HG03571 (cell line): Measurements from ENCODE around the gene DACT3.

Experiments used
- ATAC-seq: cut with Tn5 transposase; IDR thresholded peaks from one replicate; pipeline ENCODE4 v1.9.1; 2021; ENCODE audit not compliant: unreplicated experiment

The DACT3 gene

DNA sequence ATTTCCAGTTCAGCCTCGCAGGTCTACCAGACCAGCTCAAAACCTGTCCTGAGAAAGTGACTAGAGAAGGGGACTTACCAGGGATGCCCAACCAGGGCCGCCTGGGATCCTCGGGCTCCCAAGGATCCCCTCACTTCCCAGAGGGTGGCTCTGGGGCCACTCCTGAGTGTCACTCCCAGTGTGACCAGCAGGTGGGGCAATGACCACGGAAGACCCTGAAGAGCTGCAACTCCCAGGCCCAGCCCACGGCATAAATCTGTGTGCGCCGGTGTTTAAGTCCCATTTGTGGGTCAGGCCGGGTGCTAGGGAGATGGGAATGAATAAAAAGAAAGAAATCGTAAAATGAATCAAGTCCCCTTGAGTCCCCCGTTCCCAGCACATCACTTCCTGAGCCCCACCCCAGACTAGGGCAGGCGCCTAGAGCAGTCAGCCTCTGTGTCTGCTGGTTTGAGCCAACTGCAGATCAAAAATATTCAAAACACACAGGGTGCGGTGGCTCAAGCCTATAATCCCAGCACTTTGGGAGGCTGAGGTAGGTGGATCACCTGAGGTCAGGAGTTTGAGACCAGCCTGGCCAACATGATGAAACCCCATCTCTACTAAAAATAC lies 46.8 kb downstream of the DACT3 start:
- ATAC-seq, result no peak

DNA sequence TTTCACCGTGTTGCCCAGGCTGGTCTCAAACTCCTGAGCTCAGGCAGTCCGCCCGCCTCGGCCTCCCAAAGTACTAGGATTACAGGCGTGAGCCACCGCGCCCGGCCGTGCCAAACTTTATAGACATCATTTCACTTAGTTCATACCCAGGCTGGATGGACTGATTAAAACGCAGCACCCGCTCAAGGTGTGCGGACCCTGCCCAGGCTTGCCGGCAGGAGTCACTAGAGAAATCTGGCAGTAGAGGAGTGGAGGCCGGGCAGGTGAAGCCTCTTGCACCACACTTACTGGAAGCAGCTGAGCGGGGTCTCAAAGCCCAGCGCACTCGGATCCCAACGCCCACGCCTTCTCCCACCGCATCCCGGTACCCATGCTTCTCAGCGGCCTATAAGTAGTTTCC lies 47.5 kb downstream of the DACT3 start:
- no peak for ATAC-seq

DNA sequence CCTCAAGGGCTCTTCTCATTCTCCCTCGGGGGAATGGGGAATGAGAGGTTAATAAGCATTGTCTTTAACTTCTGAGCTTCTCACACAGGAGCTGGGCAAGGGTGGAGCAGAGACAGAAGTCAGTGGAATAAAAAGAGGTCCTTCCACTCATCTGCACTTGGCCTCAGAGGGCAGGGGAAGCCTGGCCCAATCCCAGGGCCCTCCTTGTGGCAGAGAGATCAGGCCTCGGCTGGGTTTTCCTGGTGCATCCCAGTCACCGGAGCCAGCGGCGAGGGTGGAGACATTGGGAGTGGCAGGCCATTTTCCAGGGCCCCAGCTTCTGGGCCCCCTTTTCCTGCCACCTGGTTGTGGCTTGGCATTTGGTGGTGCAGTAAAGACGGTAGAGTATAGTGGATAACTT lies 49.2 kb downstream of the DACT3 start:
- ATAC-seq, result no peak

DNA sequence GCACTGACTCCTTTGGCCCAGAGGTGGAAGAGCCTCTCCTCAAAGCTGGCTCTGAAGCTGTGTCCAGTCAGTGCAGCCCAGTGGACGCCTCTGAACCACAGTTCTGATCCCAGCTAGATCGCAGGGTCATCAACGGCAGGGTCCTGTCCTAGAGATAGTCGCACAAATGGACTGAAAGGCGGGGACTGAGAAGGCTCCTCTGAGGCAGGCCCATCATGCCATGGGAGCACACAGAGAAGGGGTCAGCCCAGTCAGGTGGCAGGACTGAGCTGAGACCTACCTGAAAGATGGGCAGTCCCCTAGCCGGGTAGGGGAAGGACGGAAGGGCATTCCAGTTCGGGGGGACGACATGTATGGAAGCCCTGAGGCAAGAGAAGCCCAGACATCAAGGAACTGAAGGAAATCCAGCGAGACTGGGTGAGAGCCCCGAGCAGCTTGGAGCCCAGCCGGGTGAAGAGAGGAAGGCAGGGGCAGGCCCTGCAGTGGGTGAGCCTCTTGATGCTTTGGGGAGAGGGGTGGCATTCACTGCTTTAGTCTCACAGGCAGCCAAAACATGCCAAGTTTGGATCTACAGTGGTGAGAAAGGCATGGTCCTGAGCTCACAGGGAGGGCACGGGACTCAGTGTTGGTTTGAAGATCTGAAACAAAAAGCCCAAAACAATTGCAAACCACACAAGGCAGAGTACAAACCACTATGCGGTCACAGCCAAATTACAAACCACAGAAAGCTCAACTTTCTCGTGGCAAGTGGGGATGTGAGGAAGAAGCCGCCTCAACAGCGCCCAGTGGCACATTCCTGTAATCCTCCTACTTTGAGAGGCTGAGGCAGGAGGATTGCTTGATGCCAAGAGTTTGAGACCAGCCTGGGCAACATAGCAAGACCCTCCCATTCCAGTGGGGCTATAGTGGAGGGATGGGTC lies 49.9 kb downstream of the DACT3 start:
- ATAC-seq, result no peak

DNA sequence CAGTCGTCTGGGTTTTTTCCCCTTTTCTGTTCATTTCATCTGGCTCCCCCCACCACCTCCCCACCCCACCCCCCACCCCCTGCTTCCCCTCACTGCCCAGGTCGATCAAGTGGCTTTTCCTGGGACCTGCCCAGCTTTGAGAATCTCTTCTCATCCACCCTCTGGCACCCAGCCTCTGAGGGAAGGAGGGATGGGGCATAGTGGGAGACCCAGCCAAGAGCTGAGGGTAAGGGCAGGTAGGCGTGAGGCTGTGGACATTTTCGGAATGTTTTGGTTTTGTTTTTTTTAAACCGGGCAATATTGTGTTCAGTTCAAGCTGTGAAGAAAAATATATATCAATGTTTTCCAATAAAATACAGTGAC lies 50.6 kb downstream of the DACT3 start:
- ATAC-seq, result no peak

DNA sequence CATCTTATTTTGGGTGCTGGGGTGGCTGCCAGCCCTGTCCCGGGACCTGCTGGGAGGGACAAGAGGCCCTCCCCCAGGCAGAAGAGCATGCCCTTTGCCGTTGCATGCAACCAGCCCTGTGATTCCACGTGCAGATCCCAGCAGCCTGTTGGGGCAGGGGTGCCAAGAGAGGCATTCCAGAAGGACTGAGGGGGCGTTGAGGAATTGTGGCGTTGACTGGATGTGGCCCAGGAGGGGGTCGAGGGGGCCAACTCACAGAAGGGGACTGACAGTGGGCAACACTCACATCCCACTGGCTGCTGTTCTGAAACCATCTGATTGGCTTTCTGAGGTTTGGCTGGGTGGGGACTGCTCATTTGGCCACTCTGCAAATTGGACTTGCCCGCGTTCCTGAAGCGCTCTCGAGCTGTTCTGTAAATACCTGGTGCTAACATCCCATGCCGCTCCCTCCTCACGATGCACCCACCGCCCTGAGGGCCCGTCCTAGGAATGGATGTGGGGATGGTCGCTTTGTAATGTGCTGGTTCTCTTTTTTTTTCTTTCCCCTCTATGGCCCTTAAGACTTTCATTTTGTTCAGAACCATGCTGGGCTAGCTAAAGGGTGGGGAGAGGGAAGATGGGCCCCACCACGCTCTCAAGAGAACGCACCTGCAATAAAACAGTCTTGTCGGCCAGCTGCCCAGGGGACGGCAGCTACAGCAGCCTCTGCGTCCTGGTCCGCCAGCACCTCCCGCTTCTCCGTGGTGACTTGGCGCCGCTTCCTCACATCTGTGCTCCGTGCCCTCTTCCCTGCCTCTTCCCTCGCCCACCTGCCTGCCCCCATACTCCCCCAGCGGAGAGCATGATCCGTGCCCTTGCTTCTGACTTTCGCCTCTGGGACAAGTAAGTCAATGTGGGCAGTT lies 51.2 kb downstream of the DACT3 start:
- ATAC-seq, result no peak

DNA sequence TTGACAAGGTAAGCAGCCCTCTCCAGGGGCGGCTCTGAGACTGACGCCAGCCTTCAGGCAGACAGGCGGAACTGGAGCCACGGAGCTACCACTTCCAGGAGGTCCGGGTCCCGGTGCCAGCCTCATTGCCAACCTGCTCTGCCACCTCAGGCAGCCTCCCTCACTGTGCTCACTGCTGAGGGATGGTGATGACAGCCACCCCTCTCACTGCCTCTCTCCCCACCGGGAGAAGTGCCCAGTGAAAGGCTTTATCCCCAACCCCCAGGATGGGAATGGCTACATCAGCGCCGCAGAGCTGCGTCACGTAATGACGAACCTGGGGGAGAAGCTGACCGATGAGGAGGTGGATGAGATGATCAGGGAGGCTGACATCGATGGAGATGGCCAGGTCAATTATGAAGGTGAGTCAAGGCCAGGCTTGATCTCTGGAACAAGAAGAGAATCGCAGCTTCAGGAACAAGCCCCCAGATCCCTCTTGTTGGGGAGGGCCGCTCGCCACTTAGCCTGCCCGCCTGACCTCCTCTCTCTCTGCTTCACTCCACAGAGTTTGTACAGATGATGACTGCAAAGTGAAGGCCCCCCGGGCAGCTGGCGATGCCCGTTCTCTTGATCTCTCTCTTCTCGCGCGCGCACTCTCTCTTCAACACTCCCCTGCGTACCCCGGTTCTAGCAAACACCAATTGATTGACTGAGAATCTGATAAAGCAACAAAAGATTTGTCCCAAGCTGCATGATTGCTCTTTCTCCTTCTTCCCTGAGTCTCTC lies 52.2 kb downstream of the DACT3 start:
- no peak for ATAC-seq

DNA sequence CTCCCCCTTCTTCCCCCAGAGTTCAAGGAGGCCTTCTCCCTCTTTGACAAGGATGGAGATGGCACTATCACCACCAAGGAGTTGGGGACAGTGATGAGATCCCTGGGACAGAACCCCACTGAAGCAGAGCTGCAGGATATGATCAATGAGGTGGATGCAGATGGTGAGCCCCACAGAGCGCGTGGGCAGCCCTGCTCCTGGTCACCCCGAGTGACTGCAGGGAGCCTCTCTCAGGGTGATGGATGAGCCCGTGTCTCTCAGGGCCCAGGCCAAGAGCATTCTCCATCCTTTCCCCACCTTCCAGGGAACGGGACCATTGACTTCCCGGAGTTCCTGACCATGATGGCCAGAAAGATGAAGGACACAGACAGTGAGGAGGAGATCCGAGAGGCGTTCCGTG lies 52.8 kb downstream of the DACT3 start:
- no peak for ATAC-seq

DNA sequence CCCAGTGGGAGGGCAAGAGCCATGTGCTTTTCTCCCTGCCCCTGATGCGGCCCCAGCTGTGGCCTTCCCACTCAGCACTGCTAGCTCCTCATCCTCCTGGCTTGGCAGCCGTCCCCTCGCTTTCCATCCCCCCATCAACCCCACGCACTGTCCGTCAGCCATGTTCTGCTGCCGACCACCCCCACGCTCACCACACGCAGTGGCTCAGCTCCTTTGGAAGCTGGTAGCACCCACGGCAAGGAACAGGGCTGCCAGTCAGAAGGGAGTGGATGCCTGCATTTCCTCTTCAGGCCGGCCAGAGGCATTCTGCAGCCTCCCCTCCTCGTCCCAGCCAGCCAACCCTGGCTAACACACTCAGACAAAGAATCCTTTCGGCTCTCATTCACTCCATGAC lies 53.5 kb downstream of the DACT3 start:
- no peak for ATAC-seq

DNA sequence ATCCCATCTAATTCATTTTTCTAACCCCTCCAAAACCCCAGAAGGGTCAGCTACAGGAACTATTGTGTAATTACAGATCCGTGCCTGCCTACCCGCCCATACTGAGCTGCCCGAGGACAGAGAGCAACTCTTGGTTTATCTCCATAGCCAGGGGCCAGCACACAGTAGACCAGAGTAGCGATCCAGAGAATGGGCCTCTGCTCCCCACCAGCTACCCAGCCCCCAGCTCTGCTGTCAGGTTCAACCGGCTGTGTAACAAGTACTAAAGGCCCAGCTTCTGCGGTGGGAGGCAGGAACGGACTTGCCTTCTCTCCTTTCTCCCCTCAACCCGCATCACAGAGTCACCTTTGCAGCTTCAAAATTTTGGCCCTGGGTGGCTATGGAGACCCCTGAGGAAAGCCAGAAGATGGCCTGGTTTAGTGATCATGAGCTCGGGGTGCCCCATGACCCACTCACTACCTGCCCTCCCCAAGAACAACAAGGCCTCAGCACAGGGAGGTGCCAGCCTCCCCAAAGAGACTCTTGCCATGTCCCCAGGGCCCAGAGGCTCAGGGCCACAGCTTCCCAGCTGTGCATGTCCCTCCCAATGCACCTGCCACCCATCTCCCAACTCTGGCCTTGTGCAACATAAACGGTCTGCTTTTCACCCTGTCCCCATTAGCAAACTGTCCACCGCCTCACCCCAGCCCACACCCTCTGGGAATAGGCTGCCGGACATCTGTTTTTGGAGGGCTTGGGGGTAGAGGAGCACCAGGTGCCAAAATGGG lies 54.1 kb downstream of the DACT3 start:
- ATAC-seq, result no peak

DNA sequence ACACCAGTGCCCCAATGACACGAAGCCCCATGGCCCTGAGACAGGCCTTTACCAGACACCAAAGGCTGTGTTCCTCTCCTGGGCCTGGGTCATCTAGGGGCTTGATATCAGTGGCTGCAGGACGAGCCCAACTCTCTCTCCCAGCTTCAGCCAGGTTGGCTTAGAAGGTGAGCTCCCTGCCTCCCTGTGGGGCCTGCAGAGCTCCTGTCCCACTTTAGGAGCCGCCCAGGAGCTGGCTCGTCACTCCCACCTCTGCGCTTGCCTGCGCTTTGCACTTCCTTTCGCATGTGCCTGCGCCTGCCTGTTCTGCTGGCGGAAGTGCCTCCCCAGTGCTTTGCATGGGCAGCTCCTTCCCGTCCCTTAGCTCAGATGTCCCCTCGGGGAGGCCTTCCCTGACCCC lies 55.0 kb downstream of the DACT3 start:
- ATAC-seq, result no peak

DNA sequence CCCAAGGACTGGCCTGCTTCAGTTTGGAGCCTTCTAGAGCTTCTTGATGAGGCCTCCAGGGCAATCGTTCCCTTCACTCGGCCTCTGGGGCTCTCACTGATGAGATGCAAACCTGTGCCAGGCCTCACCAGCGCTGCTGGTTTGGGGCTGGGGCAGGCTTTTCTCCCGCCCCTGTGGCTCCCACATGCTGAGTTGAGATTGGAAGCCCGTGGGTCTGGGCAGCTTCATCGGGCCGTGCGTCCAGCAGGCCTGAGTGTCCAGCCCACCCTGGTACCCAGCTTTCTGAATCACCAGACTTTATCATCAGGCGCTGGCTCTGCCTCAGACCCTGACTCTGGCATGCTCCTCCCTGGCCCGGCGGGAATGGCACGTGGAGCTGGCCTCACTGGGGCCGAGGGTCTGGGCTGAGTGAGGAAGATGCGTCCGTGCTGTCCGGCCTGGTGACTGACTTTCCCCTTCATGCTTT lies 55.6 kb downstream of the DACT3 start:
- no peak for ATAC-seq

DNA sequence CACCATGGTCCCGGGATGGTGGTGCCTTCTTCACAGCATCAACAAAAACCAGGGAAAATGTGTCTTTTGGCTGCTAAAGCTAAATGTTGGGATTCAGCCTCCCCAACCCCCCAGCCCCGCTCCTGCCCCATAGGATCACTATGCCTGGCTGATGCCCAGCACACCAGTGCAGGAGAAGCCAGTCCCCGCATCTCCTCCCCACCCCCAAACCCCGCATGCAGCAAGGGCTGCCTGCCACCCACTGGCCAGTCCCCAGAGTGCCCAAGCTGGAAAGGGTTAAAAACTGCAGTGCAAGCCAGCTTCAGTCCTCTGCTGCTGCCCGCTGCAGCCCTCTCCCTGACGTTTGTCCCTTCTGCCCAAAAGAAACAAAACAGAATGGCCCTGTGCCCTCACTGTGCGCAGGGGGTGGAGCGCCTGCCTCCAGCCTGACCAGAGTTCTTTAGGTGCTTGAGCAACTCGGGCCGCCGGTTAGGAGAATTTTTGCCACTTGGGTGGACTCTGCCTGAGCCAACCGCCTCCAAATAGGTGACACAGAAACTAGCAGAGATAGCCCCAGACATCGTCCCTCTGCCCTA lies 56.1 kb downstream of the DACT3 start:
- ATAC-seq, result no peak

DNA sequence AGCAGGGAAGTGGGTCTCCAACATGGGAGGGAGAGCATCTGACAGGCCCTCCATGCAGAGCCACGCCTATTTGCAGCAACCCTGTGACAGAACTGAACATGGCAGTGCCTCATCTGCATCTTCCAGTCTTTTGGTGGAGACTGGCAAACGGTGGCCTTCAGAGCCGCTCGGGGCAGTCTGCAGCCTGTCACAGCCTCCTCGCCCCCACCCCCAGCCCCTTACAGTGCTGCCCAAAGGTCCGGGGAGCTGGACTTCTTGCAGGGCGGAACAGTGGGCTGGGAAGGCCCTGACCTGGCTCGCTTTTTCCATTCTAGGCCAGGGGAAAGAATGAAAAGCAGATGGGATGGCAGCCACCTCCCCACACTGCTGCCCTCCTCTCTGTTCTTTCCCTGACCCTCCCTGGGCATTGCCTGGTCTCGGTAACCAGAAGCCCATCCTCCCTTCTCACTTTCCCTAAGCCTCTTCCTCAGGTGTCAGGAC lies 57.2 kb downstream of the DACT3 start:
- no peak for ATAC-seq

DNA sequence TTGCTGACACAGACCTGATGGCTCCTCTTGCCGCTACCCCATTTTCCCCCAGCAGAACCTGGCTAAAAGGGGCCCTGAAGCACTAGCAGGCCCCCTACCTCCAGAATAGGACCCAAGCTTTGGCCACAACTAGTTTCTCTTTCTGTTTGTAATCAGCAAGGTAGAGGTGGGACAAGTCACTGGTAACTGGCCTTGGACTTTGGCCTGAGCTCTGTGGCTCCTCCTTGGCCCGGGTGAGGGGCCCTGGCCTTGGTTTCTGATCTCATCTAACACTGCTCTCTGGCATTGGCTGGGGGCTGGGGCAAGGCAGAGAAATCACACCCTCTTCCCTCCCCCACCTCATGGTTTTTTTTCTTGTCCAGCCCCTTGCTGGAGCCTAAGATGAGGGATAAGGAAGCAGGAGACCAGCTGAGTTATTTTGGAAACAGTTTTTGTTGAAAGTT lies 57.8 kb downstream of the DACT3 start:
- ATAC-seq, result no peak

DNA sequence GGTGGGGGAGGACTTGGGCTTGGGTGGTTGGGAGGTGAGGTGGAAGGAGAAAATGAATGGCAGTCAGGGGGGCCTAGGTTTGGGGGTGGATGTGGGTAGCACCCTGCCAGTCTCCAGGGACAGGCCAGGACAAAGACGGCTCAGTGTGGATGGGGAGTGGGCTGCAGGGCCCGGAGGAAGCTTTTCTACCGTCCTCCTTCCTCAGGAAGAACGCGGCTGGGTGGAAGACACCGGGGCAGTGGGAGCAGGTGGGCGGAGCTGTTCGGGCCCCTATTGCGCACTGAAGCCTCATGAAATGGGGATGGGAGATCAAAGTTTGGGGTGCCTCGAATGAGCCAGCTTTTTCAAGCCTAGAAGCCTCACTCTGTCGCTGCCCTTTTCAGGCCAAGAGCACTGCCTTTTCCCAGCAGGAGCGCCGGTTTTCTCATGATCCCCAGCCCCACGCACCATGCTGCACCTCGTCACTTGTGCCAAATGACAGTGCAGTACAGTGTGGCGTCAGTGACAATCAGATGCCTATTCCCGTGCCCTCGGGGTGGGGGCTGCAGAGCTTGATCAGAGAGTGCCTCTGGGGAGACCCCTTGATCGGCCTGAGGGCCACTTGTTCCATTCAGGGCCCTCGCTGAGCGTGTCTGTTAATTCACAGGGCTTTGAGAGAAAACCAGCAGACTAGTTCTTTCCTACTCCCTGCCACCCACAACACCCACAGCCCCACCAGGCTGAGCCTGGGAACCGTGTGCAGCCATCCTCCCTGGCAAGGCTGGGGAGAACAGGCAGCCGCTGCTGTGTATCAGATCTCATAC lies 58.4 kb downstream of the DACT3 start:
- ATAC-seq, result no peak

DNA sequence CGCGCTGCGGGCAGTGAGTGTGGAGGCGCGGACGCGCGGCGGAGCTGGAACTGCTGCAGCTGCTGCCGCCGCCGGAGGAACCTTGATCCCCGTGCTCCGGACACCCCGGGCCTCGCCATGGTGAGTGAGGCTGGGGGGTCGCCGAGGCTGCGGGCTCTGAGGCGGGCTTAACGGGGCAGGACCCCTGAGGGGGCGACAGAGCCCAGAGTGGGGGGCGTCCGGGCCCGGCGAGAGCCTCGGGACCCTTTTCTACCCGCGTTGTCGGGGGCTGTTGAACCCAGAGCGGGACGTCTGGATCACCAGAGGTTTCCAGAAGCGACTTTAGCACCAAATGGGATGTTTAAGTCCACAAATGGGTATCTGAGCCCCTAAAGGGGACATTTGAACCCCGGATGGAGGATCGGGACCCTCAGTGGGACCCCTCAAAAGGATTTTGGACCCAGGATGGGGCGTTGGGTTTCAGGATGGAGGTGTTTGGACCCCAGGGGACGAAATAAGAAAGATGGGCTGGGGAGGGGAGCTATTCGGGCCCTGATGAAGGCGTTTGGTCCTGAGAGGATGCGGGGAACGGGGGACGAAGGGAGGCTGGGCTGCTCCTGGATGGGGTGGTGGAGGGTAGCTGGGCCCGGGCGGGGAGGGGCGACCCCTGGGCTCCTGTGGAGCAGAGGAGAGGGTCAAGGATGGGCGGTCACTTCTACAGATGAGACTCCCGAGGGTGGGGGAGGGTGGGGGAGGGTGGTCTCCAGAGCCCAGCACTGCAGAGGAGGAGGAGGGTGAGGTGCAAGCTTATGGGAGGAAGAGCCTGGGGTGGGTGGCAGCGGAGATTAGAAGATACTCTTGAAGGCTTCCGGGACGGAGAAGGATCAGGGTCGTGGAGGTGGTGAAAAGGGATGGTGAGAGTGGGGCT lies 59.4 kb downstream of the DACT3 start, which contains the start of gene CALM3:
CALM3 (plus strand) TSS at position 13 of the 907 bp plus-strand sequence; CDS start at position 118, 105 bp downstream.
- ATAC-seq, result no peak
